Measurements from ENCODE around the gene OR14A2. TPM values are rescaled to one million over a fixed set of nuclear protein-coding genes. Genes with fewer than 3 reads are reported as not detected.

Gene OR14A2
- total and polyA plus RNA-seq, 2 donors (not counting 3 experiments of a cell fraction or from before 2014, with no cell fraction given), result not detected

DNA sequence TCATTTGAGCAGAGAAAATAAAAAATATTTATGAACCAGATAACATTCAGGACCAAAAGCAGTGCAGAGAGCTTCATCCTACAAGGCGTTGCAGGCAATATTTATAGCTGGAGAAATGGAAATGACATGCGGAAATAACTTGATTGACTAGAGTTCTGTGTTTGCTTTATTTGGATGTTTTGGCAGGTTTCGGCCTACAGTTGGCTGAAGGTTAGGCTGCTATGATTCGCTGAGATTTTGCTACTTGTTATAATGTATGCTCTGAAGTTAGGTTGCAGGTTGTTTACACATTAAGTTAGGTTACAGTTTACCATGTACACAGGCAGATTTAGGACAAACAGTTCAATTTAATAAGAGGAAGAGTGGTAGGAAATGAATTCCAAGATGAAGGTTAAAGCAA, 67.8 kb downstream of the OR14A2 start:
- no peak overlapping the region for H3K4me2 ChIP-seq (ENCODE audit: insufficient read depth, low read length)
- H3K9me3 ChIP-seq (replicated peaks; ENCODE audit: control insufficient read depth, insufficient read depth, low read length), result no peaks in the 10 kb centered on the region
- CTCF ChIA-PET, result no interaction called here
- no peaks in the 10 kb centered on the region for H3K36me3 ChIP-seq (ENCODE audit: control insufficient read depth in 2 of 2, extremely low read depth in 1 of 2, insufficient read depth in 2 of 2, low read length in 2 of 2)
- FAIRE-seq (no peak), DNase-seq (ENCODE audit: low read depth, low spot score) (no peak)
- BruUV-seq (replicated peaks), result no TSS peak
- POLR2A ChIA-PET, result no interaction called here
- H3K79me2 ChIP-seq (ENCODE audit: control insufficient read depth, insufficient read depth, low read length), result no peaks in the 10 kb centered on the region
- no peaks in the 10 kb centered on the region for H4K20me1 ChIP-seq (replicated peaks; ENCODE audit: control insufficient read depth, extremely low read depth, insufficient read depth, low read length)
- intact Hi-C loops (cut with micrococcal nuclease), result loop anchor here (5.0 kb wide), 1 partner anchor 1127 kb away; no protein-coding TSS in a partner anchor
- H2AFZ ChIP-seq (ENCODE audit: low read depth, low read length), result no peak overlapping the region
- dilution Hi-C loops (cut with MboI; ENCODE audit: extremely low pct_ligation_motif_present, low sequenced_read_pairs), result no loop called here
- H3K4me1 ChIP-seq (ENCODE audit: control insufficient read depth, extremely low read depth, insufficient read depth, low read length), result no peaks in the 10 kb centered on the region
- TF ChIP-seq POLR2AphosphoS5 (IDR thresholded peaks at IDR 0.05; ENCODE audit: insufficient read depth, low read depth, low read length) (no peak), EZH2 (IDR thresholded peaks at IDR 0.05; ENCODE audit: borderline replicate concordance, low read depth, low read length, severe bottlenecking) (no peak), MYC (IDR thresholded peaks at IDR 0.05; ENCODE audit: low read depth, low read length) (no peak), GATA2 (IDR thresholded peaks at IDR 0.05; ENCODE audit: insufficient read depth, insufficient read length, low read depth, low read length) (no peak), POLR2A (IDR thresholded peaks at IDR 0.05; ENCODE audit: low read depth, low read length) (no peak), FOS (IDR thresholded peaks at IDR 0.05; ENCODE audit: borderline replicate concordance, insufficient read depth, low read length) (no peak), JUN (IDR thresholded peaks at IDR 0.05; ENCODE audit: borderline replicate concordance, insufficient read depth, insufficient read length, low read depth) (no peak)
- TF ChIP-seq, protein P1, sequence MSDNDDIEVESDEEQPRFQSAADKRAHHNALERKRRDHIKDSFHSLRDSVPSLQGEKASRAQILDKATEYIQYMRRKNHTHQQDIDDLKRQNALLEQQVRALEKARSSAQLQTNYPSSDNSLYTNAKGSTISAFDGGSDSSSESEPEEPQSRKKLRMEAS (IDR thresholded peaks at IDR 0.05; ENCODE audit: insufficient read depth, insufficient read length), result no peak
- TF ChIP-seq, protein P2, sequence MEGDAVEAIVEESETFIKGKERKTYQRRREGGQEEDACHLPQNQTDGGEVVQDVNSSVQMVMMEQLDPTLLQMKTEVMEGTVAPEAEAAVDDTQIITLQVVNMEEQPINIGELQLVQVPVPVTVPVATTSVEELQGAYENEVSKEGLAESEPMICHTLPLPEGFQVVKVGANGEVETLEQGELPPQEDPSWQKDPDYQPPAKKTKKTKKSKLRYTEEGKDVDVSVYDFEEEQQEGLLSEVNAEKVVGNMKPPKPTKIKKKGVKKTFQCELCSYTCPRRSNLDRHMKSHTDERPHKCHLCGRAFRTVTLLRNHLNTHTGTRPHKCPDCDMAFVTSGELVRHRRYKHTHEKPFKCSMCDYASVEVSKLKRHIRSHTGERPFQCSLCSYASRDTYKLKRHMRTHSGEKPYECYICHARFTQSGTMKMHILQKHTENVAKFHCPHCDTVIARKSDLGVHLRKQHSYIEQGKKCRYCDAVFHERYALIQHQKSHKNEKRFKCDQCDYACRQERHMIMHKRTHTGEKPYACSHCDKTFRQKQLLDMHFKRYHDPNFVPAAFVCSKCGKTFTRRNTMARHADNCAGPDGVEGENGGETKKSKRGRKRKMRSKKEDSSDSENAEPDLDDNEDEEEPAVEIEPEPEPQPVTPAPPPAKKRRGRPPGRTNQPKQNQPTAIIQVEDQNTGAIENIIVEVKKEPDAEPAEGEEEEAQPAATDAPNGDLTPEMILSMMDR (IDR thresholded peaks at IDR 0.05; ENCODE audit: extremely low read depth in 1 of 2, insufficient read depth in 1 of 2, low read depth in 1 of 2, low read length in 2 of 2), result no peak
- H3K27ac ChIP-seq (ENCODE audit: insufficient read depth, low read depth, low read length), result no peak overlapping the region
- H3K9me1 ChIP-seq (replicated peaks; ENCODE audit: control insufficient read depth, extremely low read depth, insufficient read depth, low read length), result no peaks in the 10 kb centered on the region
- no peak overlapping the region for H3K9ac ChIP-seq (replicated peaks; ENCODE audit: extremely low read depth, insufficient read depth, low read length)
- H3K4me3 ChIP-seq (replicated peaks in 1 of 3; ENCODE audit: insufficient read depth in 1 of 3, low read depth in 1 of 3, low read length in 3 of 3), result no peak overlapping the region
- H3K27me3 ChIP-seq (ENCODE audit: control insufficient read depth in 2 of 2, insufficient read depth in 2 of 2, low read length in 2 of 2), result no peaks in the 10 kb centered on the region

Measured in endothelial cell of umbilical vein (primary cell).